Testis (tissue), 3 donors: ENCODE measurements around the gene NFKBIB. TPM values are rescaled to one million over a fixed set of nuclear protein-coding genes. Genes with fewer than 3 reads are reported as not detected.

Experiments used
- DNase-seq: peaks from one replicate; pipeline ENCODE4 v3.0.0-alpha.2; 2019
- H3K27ac ChIP-seq, 2 donors: fragments of 200-600 bp; sonication (generic); one replicate each; pipeline ENCODE4 v1.5.1; 2019
- H3K27me3 ChIP-seq: fragments of 200-600 bp; sonication (generic); one replicate; pipeline ENCODE4 v1.5.1; 2019
- H3K36me3 ChIP-seq: fragments of 200-600 bp; sonication (generic); one replicate; pipeline ENCODE4 v1.5.1; 2017; ENCODE audit warnings: low read depth; ENCODE audit errors: missing control alignments
- H3K4me1 ChIP-seq: fragments of 200-600 bp; sonication (generic); one replicate; pipeline ENCODE4 v1.5.1; 2019
- H3K4me3 ChIP-seq, 2 donors: fragments of 200-600 bp; sonication (generic); one replicate each; pipeline ENCODE4 v1.5.1; 2017 to 2019
- H3K9me3 ChIP-seq: fragments of 200-600 bp; sonication (generic); one replicate; pipeline ENCODE4 v1.5.1; 2017
- POLR2A ChIP-seq: fragments of 450-650 bp; IDR thresholded peaks from one replicate; pipeline ENCODE4 v1.6.1; 2017; ENCODE audit warnings: antibody characterized with exemption, mild to moderate bottlenecking, moderate library complexity
- WGBS, 2 donors: methylation state at CpG; one replicate each; pipeline ENCODE4 v1.1.5; 2018; 5-methylcytosine and 5-hydroxymethylcytosine counted together
- intact Hi-C: fragments of 100-400 bp; cut with DNase I; formaldehyde crosslinking; loops from one replicate; pipeline ENCODE4 v1.15.1; 2023; ENCODE audit warnings: low total_unique reads
- polyA plus RNA-seq: library from polyadenylated mRNA; stranded (reverse); fragments of 350-450 nt; fragmentation: Illumina TruSeq; extraction: RNeasy Lipid Tissue Mini Kit (QIAGEN cat#74804); gene quantifications from one replicate; pipeline ENCODE4 v1.2.3, GENCODE V29; 2014; ENCODE audit warnings: low read depth, low replicate concordance; ENCODE audit not compliant: insufficient read depth
- total RNA-seq, 2 donors: library from RNA; depleted of rRNA; stranded (reverse); fragments of >200 nt; gene quantifications; one replicate each; pipeline ENCODE4 v1.2.3, GENCODE V29; 2016
- TF ChIP-seq, protein P1 (sequence below), 3 experiments: fragments of 450-650 bp in 2 of 3; fragments of 200-600 bp in 1 of 3; sonication (generic) in 1 of 3; IDR thresholded peaks; one replicate each; pipeline ENCODE4 v1.5.1; 2016 to 2019; ENCODE audit warnings: antibody characterized with exemption in 3 of 3, mild to moderate bottlenecking in 2 of 3, moderate library complexity in 1 of 3

The NFKBIB gene
- total and polyA plus RNA-seq, 3 donors from 2014 or later = 70.1 to 100 (median 88.0) TPM

DNA sequence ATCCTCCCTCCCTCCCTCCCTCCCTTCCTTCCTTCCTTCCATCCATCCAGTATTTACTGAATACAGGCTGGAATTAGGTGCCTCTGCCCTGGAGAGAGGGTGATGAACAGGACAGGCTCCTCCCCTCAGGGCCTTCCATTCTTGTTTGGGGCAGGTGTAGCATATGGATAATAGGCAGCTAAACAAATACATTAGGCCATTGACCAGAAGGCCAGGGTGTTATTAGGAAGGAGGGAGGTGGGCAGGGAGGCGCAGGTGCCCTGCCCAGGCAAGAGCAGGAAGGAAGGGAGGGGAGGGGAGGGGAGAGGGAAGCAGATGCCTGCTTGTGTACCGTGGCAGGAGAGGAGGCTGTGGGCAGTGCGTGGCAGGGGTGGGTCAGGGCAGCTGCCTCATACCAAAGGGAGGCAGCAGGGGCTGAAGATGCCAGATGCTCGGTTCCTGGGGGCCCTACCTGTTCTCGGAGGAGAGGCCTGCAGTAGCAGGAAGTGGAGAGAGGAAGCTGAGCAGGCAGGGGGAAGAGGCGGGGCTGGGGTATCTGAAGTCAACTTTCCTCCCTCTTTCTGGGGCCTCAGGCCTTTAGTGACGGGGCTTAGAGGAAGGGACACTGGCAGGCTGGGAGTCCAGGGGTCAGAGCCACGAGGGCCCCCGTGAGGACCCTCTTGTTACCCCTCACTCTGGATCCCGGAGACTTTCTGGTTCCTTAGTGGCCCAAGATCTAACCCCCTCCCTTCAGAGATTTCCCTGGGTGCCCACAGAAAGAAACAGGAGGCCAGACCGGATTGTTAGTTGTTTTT, 21.8 kb upstream of the NFKBIB start, which contains the start of gene RINL:
Gene RINL, minus strand, starts transcription at position 495 of the 794 bp plus-strand sequence. CDS start 1,533 bp downstream, outside the sequence.
- H3K27me3 ChIP-seq = no peaks in the 10 kb centered on the region
- no peak within 1 kb of the TSS for H3K4me3 ChIP-seq
- H3K36me3 ChIP-seq = no peaks in the 10 kb centered on the region
- no peak within 1 kb of the TSS for H3K27ac ChIP-seq
- TF ChIP-seq, protein P1, sequence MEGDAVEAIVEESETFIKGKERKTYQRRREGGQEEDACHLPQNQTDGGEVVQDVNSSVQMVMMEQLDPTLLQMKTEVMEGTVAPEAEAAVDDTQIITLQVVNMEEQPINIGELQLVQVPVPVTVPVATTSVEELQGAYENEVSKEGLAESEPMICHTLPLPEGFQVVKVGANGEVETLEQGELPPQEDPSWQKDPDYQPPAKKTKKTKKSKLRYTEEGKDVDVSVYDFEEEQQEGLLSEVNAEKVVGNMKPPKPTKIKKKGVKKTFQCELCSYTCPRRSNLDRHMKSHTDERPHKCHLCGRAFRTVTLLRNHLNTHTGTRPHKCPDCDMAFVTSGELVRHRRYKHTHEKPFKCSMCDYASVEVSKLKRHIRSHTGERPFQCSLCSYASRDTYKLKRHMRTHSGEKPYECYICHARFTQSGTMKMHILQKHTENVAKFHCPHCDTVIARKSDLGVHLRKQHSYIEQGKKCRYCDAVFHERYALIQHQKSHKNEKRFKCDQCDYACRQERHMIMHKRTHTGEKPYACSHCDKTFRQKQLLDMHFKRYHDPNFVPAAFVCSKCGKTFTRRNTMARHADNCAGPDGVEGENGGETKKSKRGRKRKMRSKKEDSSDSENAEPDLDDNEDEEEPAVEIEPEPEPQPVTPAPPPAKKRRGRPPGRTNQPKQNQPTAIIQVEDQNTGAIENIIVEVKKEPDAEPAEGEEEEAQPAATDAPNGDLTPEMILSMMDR (IDR thresholded peaks at IDR 0.05) = no peak
- no peak for TF ChIP-seq POLR2A
- intact Hi-C loops = no loop called here
- H3K4me1 ChIP-seq = no peaks in the 10 kb centered on the region
- H3K9me3 ChIP-seq = no peaks in the 10 kb centered on the region
- no peak for DNase-seq
- 57 to 60% methylated on average over 10 to 11 of the region's 11 CpGs for WGBS, 2 donors

DNA sequence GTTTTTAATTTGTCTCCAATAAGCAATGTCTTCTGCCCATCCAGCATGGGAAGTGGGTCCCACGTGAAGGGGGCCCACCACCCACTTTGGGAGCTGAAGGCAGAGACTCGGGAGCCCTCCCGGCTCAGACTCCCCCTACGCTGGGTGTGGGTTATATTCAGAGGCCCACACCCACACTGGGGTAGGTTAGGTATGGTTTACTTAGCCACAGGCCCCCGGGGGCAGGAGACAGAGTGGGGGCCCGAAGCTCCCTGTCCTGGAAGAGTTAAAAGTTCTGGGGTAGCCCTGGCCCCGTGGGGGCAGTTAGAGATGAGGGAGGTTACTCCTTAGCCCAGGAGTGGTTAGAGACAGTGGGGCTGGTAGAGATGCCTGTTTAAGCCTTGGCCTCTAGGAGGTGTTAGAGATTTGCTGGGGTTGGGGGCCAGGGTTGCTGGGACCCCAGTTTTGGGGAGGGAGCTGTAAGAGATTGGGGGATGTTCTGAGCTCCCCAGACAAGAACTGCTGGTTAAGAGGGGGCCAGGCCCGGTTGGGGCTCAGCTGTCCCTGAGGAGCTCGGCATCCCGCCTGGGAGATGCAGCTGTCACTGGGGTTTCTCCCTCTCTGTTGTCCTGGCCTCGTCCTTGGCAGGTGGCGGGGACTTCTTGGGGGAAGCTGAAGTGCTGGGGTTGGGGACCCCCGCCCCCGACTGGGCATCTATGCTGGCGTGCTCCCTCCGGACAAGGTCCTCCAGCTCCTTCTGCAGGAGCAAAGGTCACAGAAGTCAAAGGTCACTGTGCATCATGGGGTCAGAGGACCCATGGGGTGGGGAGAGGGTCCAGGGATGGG, 21.0 kb upstream of the NFKBIB start:
- no peak for DNase-seq
- Histone ChIP-seq H3K4me1 (no peaks in the 10 kb centered on the region), H3K27ac (no peak overlapping the region), H3K36me3 (no peaks in the 10 kb centered on the region), H3K9me3 (no peaks in the 10 kb centered on the region), H3K27me3 (no peaks in the 10 kb centered on the region), H3K4me3 (no peak overlapping the region)
- WGBS, 2 donors = 79 to 80% methylated on average over 14 to 16 of the region's 16 CpGs
- intact Hi-C loops = no loop called here
- TF ChIP-seq, protein P1 (IDR thresholded peaks at IDR 0.05) = no peak
- no peak for TF ChIP-seq POLR2A

DNA sequence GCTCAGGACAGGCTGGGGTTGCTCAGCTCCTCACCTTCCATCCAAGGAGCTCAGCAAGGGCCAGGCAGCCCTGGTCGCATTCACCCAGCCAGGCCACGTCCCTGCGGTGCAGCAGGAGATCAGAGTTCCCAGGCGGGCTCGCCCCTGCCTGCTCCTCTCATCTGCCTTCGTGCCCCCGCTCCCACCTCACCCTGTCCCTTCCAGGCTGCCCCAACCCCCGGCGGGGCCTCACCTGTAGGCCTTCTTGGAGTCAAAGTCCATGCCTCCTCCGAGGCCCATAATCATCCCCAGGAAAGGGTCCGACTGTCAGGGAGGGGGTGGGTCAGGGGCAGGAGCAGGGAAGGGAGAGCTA, 20.4 kb upstream of the NFKBIB start:
- no peaks in the 10 kb centered on the region for H3K27me3 ChIP-seq
- TF ChIP-seq, protein P1 (IDR thresholded peaks at IDR 0.05) = no peak
- TF ChIP-seq POLR2A = no peak
- no peak overlapping the region for H3K4me3 ChIP-seq
- DNase-seq = no peak
- 89 to 93% methylated on average over 4 to 11 of the region's 11 CpGs for WGBS, 2 donors
- intact Hi-C loops = no loop called here
- no peaks in the 10 kb centered on the region for H3K36me3 ChIP-seq
- no peak overlapping the region for H3K27ac ChIP-seq
- H3K4me1 ChIP-seq = no peaks in the 10 kb centered on the region
- no peaks in the 10 kb centered on the region for H3K9me3 ChIP-seq

DNA sequence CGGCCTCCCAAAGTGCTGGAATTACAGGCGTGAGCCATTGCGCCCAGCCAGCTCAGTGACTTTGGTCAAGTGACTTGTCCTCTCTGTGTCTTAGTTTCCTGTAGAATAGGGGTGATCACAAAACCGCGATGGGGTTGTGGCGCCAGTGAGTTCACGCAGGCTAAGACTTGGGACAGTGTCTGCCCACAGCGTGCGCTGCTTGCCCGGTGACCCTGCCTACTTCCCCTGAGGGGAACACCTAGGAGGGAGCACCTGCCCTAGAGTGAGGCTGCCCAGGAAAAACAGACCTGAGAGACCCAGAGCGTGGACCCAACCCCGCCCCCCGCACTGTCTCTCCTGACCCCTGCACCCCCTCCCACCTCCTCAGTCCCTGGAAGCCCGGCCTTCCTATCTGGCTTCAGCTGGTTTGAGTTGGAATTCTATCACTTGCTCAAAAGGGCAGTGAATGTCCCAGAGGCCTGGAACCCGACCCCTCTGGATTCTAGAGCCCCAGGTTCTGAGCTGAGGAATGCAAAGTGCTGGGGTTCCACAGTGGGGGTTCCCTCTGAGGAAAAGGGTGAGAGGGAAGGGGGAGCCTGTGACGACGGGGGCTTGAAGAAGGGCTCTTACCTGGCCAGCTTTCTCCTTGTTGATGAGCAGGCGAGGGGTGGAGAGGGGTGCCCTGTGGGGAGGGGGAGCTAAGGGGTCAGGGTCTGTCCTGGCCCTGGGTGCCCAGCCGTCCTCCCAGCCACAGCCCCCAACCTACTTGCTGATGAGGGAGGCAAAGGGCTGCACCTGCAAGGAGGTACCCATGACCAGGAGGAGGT, 19.5 kb upstream of the NFKBIB start:
- 90 to 93% methylated on average over 7 to 19 of the region's 19 CpGs for WGBS, 2 donors
- Histone ChIP-seq H3K36me3 (no peaks in the 10 kb centered on the region), H3K27me3 (no peaks in the 10 kb centered on the region), H3K4me1 (no peaks in the 10 kb centered on the region), H3K27ac (no peak overlapping the region), H3K4me3 (no peak overlapping the region), H3K9me3 (no peaks in the 10 kb centered on the region)
- intact Hi-C loops = no loop called here
- TF ChIP-seq POLR2A = no peak
- DNase-seq = no peak
